HEK293T (cell line): Measurements from ENCODE around the gene DLD.

Experiments used
- CTCF ChIA-PET: fragments of 350-600 bp; formaldehyde crosslinking; extraction: SDS; loops from one replicate; lab custom pipeline; 2021; ENCODE audit warnings: antibody characterized with exemption, inconsistent platforms; lab: Yijun Ruan, JAX
- POLR2A ChIA-PET: fragments of 350-600 bp; formaldehyde crosslinking; extraction: SDS; loops from one replicate; lab custom pipeline; 2020; ENCODE audit warnings: antibody characterized with exemption, inconsistent platforms; lab: Yijun Ruan, JAX
- DNase-seq: peaks from one replicate; pipeline ENCODE4 v3.0.0; 2012; ENCODE audit warnings: mixed read lengths; ENCODE audit errors: extremely low spot score
- ARNT ChIP-seq: fragments of 450-650 bp; IDR thresholded peaks from 2 replicates; pipeline ENCODE4 v1.6.1; 2017; ENCODE audit warnings: mild to moderate bottlenecking
- BHLHE40 ChIP-seq: fragments of 450-650 bp; IDR thresholded peaks from 2 replicates; pipeline ENCODE4 v1.6.1; 2016; ENCODE audit warnings: mild to moderate bottlenecking, moderate library complexity, borderline replicate concordance
- CTBP1 ChIP-seq: fragments of 450-650 bp; IDR thresholded peaks from 2 replicates; pipeline ENCODE4 v1.6.1; 2016; ENCODE audit warnings: borderline replicate concordance
- ELF4 ChIP-seq: fragments of 450-650 bp; IDR thresholded peaks from 2 replicates; pipeline ENCODE4 v1.6.1; 2017; ENCODE audit warnings: antibody characterized with exemption
- FOXA1 ChIP-seq: fragments of 450-650 bp; IDR thresholded peaks from 2 replicates; pipeline ENCODE4 v1.6.1; 2016; ENCODE audit warnings: mild to moderate bottlenecking
- FOXK2 ChIP-seq: fragments of 450-650 bp; IDR thresholded peaks from 2 replicates; pipeline ENCODE4 v1.6.1; 2016; ENCODE audit warnings: mild to moderate bottlenecking
- FOXM1 ChIP-seq: fragments of 450-650 bp; IDR thresholded peaks from 2 replicates; pipeline ENCODE4 v1.6.1; 2017; ENCODE audit warnings: mild to moderate bottlenecking, borderline replicate concordance
- HDGF ChIP-seq: fragments of 450-650 bp; IDR thresholded peaks from 2 replicates; pipeline ENCODE4 v1.6.1; 2017; ENCODE audit warnings: antibody characterized with exemption, borderline replicate concordance
- L3MBTL2 ChIP-seq: fragments of 450-650 bp; conservative IDR thresholded peaks from 2 replicates; pipeline ENCODE4 v1.6.1; 2016; ENCODE audit warnings: mild to moderate bottlenecking
- LEF1 ChIP-seq: fragments of 450-650 bp; IDR thresholded peaks from 2 replicates; pipeline ENCODE4 v1.6.1; 2017; ENCODE audit warnings: mild to moderate bottlenecking, borderline replicate concordance
- NFRKB ChIP-seq: fragments of 450-650 bp; IDR thresholded peaks from 2 replicates; pipeline ENCODE4 v1.6.1; 2016; ENCODE audit warnings: mild to moderate bottlenecking, moderate library complexity
- SP1 ChIP-seq: fragments of 450-650 bp; IDR thresholded peaks from 2 replicates; pipeline ENCODE4 v1.6.1; 2017
- SUZ12 ChIP-seq: fragments of 450-650 bp; IDR thresholded peaks from 2 replicates; pipeline ENCODE4 v1.6.1; 2016; ENCODE audit warnings: mild to moderate bottlenecking
- TARDBP ChIP-seq: fragments of 450-650 bp; IDR thresholded peaks from 2 replicates; pipeline ENCODE4 v1.6.1; 2016
- ZNF384 ChIP-seq: fragments of 450-650 bp; IDR thresholded peaks from 2 replicates; pipeline ENCODE4 v1.6.1; 2016
- TF ChIP-seq, protein P1 (sequence below): fragments of 450-650 bp; IDR thresholded peaks from 2 replicates; pipeline ENCODE4 v1.6.1; 2016

Gene DLD

DNA sequence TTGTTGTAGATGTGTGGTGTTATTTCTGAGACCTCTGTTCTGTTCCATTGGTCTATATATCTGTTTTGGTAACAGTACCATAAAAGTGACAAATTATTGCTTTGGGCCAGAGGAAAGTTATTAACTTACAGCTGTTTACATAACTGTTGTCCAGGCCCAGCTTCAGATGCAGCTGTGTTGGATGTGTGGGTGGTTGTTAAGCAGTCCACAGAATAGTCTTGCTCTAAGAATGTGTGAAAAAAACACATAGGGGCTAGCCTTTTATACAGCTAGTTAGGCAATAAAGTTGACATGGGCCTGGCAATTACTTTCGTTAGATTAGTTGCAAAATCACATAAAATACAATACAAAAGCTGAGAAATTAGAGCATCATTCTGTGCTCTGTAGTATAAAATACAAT is 31.9 kb downstream of the DLD start:
- POLR2A ChIA-PET = no interaction called here
- TF ChIP-seq L3MBTL2 = no peak
- no peak for TF ChIP-seq FOXA1
- DNase-seq = no peak
- CTCF ChIA-PET = no interaction called here

DNA sequence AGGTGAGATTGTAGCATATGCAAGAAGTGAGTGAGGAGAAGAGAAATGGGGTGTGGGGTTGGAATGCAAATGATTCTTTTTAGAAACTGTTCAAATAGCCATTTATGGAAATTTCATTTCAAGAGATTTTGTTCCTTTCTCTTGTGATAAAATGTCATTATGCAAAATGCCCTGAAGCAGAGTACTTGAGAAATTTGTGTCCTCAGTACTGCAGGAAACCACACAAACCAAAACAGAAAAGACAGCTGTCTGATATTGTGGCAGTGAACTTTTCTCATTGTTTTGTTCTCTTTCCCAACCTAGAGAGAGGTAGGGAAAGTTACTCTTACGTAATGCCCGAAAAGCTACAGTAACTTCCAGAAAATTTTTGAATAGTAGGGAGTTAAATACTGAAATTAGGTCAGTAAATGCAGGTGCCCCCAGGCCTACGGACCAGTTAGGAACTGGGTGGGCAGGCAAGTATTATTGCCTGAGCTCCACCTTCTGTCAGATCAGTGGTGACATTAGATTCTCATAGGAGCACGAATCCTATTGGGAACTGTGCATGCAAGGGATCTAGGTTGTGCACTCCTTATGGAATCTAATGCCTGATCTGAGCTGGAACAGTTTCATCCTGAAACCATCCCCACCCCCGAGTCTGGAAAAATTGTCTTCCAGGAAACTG is 34.0 kb downstream of the DLD start:
- TF ChIP-seq FOXA1 (no peak), FOXK2 (no peak), HDGF (no peak), CTBP1 (no peak), FOXM1 (no peak), NFRKB (no peak), BHLHE40 (no peak), ELF4 (no peak), SUZ12 (no peak), ZNF384 (no peak), L3MBTL2 (no peak), ARNT (no peak), SP1 (no peak)
- TF ChIP-seq, protein P1, sequence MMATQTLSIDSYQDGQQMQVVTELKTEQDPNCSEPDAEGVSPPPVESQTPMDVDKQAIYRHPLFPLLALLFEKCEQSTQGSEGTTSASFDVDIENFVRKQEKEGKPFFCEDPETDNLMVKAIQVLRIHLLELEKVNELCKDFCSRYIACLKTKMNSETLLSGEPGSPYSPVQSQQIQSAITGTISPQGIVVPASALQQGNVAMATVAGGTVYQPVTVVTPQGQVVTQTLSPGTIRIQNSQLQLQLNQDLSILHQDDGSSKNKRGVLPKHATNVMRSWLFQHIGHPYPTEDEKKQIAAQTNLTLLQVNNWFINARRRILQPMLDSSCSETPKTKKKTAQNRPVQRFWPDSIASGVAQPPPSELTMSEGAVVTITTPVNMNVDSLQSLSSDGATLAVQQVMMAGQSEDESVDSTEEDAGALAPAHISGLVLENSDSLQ = no peak
- CTCF ChIA-PET = no interaction called here
- DNase-seq = no peak
- POLR2A ChIA-PET = no interaction called here

DNA sequence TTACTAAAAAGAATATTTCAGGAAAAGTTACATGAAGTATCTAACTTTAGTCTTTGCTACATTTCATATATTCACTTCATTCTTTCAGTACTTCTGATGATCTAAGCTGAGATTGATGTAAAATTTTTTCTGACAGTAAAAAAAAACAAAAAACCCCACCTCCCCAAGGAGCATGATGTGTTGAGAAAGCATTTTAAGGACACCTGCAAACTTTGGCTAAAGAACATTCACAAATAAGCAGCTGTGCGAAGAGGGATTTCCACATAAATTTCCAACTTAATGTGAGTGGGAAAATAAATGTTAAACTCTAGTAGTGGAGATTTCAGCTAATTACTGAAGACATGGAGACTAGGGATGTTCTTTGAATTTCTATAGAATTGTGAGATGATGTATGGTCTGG is 35.5 kb downstream of the DLD start:
- POLR2A ChIA-PET = no interaction called here
- no peak for DNase-seq
- CTCF ChIA-PET = no interaction called here
- TF ChIP-seq FOXA1 (no peak), ZNF384 (no peak), ARNT (no peak), ELF4 (no peak), LEF1 (no peak), CTBP1 (no peak), TARDBP (no peak), FOXK2 (no peak), HDGF (no peak), SP1 (no peak)

DNA sequence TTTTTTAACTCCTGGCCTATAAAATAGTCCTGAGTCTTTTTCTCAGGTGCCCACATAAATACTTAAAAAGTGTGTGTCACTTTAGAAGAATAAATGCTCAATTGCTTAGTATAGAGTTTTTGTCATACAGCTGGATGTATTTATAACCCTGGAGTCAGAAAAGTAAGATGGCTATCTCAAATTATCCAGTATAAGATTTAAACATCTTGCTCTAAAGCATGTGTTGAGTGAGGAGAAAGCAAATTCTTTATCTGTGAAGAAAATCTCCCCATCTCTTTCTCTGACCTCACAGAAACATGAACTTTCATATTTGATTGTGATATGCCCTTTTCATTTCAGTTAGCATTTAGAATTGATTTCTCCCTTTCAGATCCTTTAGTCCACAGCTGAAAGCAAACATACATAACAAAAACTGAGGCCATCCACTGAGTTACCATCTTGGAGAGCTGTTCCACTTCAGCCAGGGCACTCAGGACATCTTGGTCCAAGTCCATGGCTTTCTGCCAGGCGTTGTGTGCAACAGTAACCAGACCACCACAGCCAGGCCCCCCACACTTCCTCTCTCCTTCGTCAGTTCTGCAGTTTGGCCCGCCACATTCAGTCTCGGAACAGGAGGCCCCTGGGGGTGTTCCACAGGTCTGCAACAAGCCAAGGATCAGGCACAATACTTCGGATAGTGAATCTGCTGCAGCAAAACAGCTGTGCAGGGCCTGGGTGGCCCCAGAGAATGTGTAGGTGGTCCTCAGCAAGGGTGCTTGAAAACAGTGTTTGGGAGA is 40.9 kb downstream of the DLD start:
- no peak for DNase-seq
- TF ChIP-seq, protein P1 = no peak
- TF ChIP-seq FOXK2 = no peak
- no peak for TF ChIP-seq ZNF384
- no peak for TF ChIP-seq LEF1
- no peak for TF ChIP-seq ARNT
- no peak for TF ChIP-seq BHLHE40
- no peak for TF ChIP-seq ELF4
- TF ChIP-seq SUZ12 = no peak
- no peak for TF ChIP-seq HDGF
- TF ChIP-seq FOXA1 = no peak
- TF ChIP-seq NFRKB = no peak
- TF ChIP-seq FOXM1 = no peak
- no peak for TF ChIP-seq TARDBP
- TF ChIP-seq L3MBTL2 = no peak
- no peak for TF ChIP-seq CTBP1
- no peak for TF ChIP-seq SP1
- ChIA-PET POLR2A (no interaction called here), CTCF (interaction anchor here (0.6 kb wide), 1 partner anchor 78 kb away, joined by 3 read pairs; no protein-coding TSS in a partner anchor)

GRCh38 chr7:107932805-107933204 is 41.8 kb downstream of the DLD start:
- DNase-seq = no peak
- ChIA-PET CTCF (interaction anchor here (0.6 kb wide), 1 partner anchor 79 kb away, joined by 3 read pairs; no protein-coding TSS in a partner anchor), POLR2A (interaction anchor here (0.8 kb wide), 1 partner anchor 42 kb away, joined by 3 read pairs; the partner anchor contains the start of gene DLD)
- no peak for TF ChIP-seq LEF1
- TF ChIP-seq ZNF384 = no peak
- TF ChIP-seq TARDBP = no peak
- TF ChIP-seq CTBP1 = no peak
- no peak for TF ChIP-seq FOXK2
- TF ChIP-seq, protein P1 = no peak
- no peak for TF ChIP-seq ARNT
- TF ChIP-seq FOXM1 = no peak
- no peak for TF ChIP-seq NFRKB
- TF ChIP-seq ELF4 = no peak
- no peak for TF ChIP-seq L3MBTL2
- no peak for TF ChIP-seq SP1
- no peak for TF ChIP-seq SUZ12
